NCI-H2029 treated with DMSO at 0.1 percent for 48 hours (cell line): ENCODE results near the gene ARHGEF28.

Experiments
- DNase-seq: peaks from one replicate; lab custom pipeline; 2025; lab: John Stamatoyannopoulos, UW

Gene ARHGEF28

DNA sequence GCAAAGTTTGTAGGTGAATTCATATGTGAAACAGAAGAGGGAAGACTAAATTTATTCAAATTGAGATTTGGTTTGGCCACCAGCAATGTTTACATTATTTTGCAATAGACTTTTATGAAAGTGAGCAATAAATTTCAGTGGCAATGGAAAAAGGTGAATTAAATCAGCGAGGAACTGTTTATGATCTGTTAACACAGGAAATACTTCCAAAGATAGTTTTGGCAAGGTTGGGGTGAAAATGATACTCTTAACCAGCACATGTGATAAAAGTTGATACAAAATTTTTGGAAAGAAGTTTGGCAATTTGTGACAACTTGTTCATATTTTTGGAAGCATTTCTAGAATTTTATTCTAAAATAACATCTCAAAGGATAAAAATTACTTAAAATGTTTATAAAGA, 119.8 kb downstream of the ARHGEF28 start:
- no peak for DNase-seq

DNA sequence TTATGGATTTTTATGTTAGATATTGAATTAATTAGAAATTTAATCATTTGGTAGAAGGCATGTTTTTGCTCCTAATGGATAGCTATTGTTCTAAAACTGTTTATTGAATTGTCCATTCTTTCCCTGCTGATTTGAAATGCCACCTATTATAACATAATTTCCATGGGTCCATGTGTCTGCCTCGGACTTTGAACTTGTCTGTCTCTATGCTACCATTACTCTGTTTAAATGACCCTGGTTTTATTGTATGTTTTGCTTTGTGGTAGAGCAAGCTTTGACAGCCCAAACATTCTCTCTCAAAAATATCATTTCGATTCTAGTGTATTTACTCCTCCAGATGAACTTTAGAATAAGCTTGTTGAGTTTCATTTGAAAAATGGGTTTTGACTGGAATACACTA, 120.6 kb downstream of the ARHGEF28 start:
- no peak for DNase-seq

DNA sequence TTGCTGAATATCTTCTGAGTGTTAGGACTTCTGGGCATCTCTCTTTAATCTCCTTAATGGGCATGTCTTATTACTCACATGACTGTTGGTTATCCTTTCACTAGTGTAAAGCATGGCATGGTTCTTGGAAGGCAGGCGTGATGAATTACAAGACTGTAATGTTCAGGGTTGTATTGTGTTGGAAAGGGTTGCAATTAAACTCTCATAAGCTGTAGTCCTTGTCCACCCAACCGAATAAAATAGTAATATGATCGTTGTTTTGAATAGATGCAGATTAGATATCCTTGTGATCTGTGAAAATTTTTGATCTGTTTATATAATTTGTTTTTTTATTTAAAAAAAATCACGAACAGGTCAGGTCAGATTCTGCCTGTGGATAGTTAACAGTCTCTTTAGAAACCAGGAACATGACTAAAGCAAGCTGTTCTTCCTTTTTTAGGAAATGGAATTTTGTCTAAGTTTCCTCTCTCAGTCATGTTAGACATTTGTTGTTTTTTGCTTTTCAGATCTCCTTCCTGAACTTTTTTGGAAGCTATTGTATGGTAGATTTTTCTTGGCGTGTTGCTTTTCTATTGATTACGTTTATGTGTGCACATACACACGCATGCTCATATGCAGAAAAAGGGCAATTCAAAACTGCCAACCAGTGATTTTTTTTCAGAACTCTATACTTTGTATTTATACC, 121.8 kb downstream of the ARHGEF28 start:
- no peak for DNase-seq

DNA sequence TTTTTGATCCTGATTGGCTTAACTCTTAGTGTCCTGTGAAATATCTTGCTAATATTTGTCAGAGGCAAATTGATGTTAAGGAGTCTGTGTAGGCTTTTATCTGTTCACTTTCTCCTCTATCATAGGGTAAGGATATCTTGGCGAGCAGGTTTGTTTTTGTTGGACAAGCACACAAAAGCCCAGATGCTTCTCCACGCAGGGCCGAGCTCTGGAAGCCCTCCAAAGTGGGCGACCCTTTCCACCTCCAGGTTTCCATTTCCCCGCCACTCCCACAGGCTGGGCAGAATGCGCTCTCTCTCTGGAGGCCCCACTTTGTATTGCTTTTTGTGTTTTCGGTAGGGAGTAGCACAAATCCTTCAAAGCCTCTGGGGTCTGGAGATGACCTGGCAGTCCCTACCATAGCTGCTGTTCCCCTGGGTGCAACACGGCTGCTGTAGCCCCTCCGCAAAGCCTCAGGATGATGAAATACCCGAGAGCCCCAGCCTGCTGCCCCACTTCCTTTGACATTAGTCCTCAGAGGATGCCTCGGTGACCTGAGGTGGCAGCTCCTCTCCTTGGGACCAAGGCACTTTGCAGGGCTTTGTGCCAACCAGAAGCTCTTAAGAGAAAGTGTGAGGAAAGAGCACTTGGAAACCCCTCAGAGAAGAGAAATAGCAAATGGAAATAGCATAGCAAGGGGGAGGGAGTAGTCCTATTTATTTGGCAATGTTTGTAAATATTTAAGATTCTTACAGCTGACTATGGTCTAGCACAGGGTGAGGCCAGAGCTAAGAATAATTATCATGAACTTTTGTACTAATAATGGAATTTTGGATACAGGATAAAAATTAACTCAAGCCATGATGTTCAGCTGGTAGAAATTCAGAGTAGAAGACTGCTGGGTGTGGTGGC, 122.8 kb downstream of the ARHGEF28 start:
- DNase-seq: peak; percentile 49

DNA sequence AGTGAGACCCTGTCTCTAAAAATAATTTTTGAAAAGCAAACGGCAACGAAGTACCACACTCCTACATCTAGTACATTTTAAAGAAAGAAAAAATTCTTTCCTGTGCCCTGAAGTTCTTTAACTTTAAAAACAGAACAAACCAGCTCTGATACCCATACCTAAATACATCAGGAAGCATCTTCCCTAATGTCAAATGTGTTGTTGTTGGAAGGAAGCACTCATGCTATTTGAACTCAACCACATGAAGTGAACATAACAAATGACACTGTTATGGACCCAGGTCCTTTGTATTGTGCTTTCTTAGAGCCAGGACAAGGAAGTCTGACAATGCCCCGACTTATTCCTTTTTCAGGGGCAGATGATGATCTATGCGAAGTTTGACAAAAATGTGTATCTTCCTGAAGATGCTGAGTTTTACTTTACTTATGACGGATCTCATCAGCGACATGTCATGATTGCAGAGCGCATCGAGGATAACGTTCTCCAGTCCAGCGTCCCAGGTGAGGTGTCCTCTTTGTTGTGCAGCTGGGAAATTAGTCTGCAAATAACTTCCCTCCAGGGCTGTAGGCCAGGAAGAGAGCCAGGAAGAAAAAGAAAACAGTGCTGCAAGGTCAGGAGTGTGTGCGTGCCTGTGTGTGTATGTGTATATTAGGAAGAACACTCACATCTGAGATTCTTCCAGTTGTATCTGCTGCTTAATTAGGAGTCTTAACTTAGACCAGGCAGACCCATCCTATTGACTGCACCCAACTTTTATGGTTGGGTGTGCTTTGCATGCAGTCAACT, 123.7 kb downstream of the ARHGEF28 start:
- DNase-seq: no peak

DNA sequence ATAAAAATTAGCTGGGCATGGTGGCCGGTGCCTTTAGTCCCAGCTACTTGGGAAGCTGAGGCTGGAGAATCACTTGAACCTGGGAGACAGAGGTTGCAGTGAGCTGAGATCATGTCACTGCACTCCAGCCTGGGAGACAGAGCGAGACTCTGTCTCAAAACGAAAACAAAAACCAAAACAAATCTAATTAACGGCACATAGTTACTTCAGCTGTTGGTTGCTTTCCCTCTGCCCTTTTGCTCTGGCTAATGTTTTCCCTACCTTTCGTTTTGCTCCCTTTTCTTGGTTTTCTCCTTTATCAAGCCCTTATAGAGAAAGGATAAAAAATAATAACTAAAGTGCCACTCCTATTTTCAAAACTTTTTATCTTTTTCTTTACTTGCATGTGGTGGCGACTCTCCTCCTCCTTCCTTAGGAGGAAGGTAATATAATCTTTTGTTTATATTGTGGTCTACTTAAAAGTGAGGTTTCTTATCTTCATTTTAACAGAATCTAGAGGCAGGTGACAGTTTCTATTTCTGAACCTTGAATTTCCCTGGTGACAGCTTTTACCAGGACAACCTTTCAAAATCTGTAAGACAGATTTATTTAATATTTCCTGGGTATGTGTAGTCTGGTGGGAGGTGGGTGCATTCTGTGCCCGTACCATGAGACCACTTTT, 125.4 kb downstream of the ARHGEF28 start:
- no peak for DNase-seq

DNA sequence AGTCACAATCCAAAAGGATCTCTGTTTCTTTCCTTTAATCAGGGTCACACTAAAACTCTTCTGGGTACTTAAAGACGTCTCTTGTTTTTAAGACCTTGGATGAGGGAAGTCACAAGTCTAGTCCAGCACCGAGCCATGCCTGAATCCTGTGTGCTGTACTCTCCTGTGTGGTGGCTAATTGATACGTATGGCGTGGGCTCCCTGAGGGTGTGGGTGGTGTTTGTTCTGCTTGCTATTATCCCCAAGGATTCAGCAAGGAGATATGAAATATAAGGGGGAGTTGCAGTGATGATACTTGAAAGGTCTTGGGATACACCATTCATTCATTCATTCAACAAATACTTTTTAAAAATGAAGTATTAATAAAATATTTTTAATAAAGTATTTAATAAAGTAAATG, 128.3 kb downstream of the ARHGEF28 start:
- DNase-seq: no peak

DNA sequence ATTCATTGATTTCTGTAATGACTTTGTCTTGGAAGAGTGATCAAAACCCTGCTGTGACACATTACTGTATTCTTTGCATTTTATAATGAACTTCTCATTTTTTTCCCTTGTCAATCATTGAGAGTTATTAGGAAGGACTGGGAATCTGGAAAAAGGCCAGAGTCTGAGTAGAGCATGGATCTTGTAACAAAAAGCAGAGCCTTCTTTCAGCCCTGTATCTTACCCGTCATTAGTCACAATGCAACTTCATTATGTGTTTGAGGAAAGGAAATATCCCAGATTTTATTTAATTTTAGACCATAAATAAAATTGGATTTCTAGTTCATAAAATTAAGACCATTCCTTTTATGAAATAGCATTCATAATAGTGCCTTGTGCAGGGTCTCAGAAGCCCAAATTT, 131.4 kb downstream of the ARHGEF28 start:
- DNase-seq: no peak

DNA sequence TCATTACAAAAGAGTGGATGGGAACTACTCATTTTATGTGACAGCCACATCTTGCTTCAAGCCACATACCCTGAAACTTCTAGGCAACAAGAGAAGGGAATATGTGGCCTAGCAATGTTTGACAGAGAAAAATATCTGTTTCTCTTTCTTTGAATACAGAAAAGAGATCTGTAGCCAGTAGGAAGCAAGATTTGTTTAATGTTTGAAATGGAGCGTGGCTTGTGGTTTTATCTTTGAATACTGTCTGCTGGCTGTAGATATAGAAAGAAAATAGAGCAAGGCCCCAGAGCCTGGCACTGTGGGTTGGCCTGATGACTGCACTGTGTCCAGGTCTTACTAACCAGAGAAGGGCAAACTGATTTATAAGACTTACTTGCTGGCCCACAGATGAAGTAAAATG, 133.8 kb downstream of the ARHGEF28 start:
- no peak for DNase-seq

DNA sequence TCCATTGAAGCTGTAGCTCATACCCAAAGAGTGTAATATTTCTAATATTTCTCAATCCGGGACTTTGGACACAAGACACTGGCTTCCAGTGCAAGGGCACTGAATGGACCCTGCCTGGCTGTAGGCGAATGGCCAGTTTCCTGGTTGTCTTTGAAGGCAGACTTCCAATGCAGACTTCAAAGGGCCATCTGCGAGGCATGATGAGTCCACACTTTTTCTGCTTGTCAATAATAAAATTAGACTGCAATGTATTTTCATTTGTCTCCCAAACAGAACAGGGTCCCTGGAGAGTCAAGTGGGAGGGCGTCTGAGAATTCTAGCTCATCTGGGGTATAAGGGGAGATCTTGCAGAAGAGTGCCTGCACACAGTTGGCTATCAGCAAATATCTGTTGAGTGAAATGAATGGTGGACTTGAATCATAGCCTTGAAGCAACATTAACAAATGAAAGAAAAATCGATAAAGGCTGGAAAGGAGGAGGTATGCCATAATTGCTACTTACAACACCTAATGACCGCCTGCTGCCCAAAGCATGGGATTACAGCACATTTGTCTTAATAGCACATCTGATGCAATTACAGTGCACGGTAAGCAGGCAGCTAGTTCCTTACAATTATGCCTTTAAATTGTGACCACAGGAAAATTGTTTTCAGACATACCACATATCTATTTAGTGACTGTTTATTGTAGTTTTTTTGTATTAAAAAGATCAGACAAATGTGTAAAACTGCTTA, 137.5 kb downstream of the ARHGEF28 start:
- no peak for DNase-seq

DNA sequence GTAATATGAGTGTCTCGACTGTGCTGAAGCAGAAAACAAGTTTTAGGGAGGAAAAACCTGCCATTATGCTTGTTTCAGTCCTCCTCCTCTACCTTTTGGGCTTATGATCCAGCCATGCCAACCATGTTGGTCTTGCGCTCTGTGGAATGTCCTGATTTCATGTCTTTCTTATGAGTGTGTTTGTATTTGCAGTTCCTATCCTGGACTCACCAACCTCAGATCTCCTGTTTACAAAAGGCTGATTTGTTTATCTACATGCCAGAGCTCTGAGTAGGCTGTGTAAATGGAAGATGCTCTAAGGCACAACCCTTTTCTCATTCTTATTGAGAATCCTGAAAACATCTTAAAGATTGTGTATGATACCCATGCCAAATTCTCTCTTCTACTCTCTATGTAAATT, 138.6 kb downstream of the ARHGEF28 start:
- DNase-seq: no peak

DNA sequence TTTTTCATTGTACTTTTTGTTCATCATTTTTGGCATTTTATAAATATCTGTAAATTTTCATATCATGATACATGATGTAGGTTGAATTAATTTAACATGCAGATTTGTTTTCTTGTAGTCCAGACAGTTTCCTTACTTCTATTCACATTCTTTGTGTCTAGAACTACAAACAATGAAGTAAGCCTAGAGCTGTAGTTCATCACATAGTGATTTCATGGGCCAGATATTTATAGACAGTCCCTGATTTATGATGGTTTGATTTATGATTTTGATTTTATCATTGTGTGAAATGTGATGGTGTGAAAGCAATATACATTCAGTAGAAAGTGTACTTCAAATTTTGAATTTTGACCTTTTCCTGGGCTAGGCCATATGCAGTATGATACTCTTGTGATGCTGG, 139.0 kb downstream of the ARHGEF28 start:
- no peak for DNase-seq

DNA sequence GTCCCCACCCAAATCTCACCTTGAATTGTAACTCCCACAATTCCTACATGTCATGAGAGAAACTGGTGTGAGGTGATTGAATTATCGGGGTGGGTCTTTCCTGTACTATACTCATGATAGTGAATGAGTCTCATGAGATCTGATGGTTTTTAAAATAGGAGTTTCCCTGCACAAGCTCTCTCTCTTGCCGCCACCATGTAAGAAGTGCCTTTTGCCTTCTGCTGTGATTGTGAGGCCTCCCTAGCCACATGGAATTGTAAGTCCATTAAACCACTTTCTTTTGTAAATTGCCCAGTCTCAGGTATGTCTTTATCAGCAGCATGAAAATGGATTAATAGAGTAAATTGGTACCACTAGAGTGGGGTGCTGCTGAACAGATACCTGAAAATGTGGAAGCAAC, 140.9 kb downstream of the ARHGEF28 start:
- DNase-seq: no peak

DNA sequence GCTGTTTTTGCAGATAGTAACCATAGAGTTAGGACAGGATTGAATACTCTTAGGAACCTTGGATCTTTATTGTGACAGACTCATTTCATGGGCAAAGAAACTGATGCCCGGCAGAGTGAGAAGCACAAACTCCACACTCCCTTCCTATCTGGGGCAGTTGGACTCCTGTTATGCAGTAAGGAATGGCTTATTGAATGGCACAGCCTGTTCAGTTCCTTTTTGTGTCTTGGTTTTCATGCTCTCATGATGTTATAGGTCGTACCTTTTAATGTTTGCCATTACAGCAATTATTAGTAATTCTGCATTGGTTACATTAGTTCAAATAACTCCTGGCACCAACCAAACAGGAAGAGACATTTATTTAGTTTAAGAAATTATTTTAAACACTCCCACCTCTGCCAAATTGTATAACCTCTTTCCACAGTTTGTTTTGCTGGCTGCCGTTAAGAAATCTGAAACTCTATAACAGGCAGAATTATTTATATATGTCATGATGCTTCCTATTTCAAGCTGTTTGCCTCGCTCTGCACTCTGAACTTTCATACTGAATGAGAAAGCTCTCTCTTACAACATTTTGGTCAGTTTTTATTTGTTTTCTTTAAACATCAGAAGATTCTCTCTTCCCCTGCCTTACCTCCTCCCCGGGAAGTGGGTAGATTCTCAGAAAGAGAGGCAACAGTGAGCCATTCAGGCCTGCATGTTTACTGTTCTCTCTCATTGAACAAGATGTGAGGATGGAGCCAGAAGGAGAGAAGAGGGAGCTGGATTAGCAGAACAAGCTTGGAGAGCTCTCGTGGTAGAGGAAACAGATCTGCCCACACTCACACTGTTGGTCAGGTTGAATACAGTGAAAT, 144.4 kb downstream of the ARHGEF28 start:
- DNase-seq: peak; percentile 34

DNA sequence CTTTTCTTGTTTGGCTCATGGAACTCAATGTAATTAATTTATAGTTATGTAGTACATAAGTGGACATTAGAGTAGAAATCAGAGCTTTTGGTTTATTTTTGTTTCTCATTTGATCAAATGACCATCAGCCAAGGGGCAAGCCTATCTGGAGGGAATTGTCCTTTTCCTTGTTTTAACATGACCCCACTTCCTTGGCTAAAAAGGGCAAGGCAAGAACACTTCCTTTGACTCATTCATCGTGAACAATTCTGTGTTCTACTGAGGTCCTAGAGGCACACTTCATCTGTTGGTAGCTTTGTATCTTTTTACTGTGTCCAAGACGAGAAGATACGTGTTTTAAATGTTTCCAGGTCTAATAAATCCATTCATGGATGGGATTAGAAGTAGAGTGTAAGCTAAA, 148.9 kb downstream of the ARHGEF28 start:
- DNase-seq: no peak

DNA sequence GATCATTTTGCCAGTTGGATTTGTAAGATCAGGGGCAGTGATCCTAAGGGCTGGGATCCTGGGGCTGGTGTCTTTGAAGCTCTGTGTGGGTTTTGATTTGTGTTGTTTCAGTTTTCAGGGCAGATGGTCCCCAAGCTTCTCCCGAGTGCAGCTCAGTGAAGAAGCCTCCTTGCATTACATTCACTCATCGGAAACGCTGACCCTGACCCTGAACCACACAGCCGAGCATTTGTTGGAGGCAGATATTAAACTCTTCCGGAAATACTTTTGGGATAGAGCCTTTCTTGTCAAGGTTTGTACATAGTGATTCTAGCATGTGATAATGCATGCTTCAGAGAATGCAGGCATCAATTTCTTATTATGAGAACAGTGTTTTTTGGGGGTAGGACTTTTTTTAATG, 150.4 kb downstream of the ARHGEF28 start:
- no peak for DNase-seq

DNA sequence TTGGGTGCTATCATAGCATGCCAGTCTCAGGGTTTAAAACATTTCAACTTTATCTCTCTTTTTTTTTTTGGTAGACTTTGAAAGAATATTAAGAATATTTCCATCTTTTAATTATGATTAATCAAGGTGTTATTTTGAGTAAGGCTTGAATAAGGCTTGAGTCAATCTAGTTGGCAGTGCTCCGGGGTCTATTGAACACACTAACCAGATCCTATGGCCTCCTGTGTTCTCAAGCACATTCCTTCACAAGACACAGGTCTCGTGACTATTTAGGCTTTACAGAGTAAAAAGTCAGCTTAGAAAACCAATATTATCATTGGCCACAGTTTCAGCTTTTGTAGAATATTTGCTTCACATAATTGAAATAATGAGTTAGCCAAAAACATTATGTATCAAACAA, 151.2 kb downstream of the ARHGEF28 start:
- DNase-seq: no peak

DNA sequence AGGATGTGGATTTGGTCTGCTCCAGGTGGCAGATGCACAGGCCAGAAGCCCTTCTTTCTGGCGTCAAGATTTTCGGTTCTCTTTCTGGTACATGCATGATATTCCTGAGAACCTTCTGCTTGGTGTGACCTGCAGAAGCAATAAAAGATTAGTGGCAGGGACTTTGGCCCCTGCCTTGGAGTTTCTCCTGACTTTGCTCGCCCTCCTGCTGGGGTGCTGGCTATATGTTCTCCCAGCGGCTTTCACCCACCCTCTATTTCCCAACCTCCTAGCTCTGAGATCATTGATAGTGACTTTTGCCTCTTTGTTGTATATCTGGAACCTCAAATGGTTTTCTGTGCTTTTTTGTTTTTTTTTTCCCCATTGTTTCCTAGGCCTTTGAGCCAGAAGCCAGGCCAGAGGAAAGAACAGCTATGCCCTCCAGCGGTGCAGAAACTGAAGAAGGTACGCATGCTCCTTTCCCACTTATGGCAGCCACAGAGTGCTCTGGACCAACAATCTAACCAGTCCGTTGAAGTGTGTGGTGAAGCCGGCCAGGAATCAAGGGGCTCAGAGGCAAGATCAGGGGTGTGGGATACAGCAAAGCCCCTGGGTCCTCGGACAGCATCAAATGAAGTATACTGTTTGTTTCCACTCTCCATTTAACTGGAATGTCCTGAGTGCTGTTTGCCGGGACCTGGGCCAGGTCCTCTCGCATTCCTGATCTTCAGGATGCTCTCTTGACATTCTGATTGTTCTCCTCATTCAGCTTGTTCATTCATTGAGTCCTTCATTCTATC, 154.5 kb downstream of the ARHGEF28 start:
- peak; percentile 19 for DNase-seq

DNA sequence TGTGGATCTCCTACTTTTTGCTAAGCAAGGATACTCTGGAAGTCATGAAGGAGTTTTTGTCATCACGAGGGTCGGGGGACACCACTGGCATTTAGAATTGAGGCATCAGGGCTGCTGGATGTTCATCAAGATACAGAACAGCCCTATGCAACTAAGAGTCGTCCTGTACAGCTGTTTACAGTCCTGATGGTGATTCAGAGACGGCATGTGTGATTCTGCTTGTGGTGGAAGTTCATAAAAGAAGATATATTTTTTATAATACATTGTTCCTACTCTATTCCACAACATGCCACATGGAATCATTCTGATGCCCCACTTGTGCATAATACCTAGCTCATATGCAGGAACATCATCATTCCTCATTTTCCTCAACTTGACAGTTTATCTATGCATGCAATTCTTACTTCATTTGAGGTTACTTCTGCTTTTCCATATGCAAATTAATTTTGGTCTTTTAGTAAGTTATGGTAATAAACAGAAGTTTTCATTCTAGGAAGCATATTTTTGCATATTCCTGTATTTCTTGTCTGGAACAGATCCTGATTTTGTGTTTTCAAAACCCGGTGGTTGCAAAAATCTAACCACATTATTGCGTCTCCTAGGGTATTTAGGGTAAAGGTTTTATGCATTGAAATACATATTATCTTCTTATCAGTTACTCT, 155.2 kb downstream of the ARHGEF28 start:
- DNase-seq: no peak
